ENCODE data around the gene CHRM2. TPM values are rescaled to one million over a fixed set of nuclear protein-coding genes. Genes with fewer than 3 reads are reported as not detected.

The CHRM2 gene
- total RNA-seq, 1 experiment from 2014 or later = not detected

DNA sequence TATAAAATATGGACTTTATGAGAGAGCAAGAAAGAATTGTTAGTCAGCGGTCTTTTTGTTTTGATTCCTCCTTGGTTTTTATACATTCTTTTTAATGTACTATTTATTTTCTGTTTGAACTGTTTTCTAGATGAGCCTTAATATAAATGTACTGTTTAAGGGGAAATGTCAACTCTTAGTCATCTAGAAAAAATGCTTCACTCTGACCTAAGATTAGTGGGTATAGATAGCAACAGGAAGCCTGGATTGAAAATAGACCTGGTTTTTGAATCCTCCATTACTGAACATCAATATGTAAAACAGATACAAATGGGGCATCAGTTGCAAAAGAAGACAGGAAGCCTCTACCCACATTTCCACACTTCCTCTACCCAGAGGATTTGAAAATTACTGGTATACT lies 87.8 kb downstream of the CHRM2 start:
- Histone ChIP-seq H3K14ac (ENCODE audit: insufficient read depth, low read length) (no peak overlapping the region), H3K4me2 (ENCODE audit: insufficient read depth, insufficient read length, low read length) (no peak overlapping the region), H3T11ph (ENCODE audit: low read length) (no peak overlapping the region), H3K23me2 (ENCODE audit: insufficient read length, low read depth, low read length, poor library complexity, severe bottlenecking) (no peaks in the 10 kb centered on the region), H3K79me2 (ENCODE audit: insufficient read depth, low read length) (no peaks in the 10 kb centered on the region), H2AK5ac (ENCODE audit: insufficient read length, low read length) (no peak overlapping the region), H2BK5ac (ENCODE audit: insufficient read length, low read length) (no peak overlapping the region), H2AFZ (ENCODE audit: low read length) (no peak overlapping the region), H3K4ac (ENCODE audit: low read depth, low read length) (no peak overlapping the region), H2BK20ac (ENCODE audit: low read depth, low read length, poor library complexity, severe bottlenecking) (no peak overlapping the region), H4K8ac (replicated peaks; ENCODE audit: insufficient read length, low read depth, low read length) (no peak overlapping the region), H3K9ac (ENCODE audit: extremely low read depth, insufficient read length, low read length) (no peak overlapping the region), H3K18ac (ENCODE audit: insufficient read length, low read depth, low read length) (no peak overlapping the region), H3K9me3 (ENCODE audit: control insufficient read depth, low read depth, low read length) (no peaks in the 10 kb centered on the region), H3K27me3 (ENCODE audit: insufficient read depth, low read length) (no peaks in the 10 kb centered on the region), H3K79me1 (ENCODE audit: insufficient read depth, low read depth, low read length, poor library complexity, severe bottlenecking) (no peaks in the 10 kb centered on the region), H4K5ac (ENCODE audit: insufficient read length, low read depth, low read length) (no peak overlapping the region), H4K91ac (ENCODE audit: insufficient read length, low read depth, low read length) (no peak overlapping the region), H2BK15ac (ENCODE audit: low read depth, low read length) (no peak overlapping the region), H3K23ac (ENCODE audit: insufficient read length, low read depth, low read length) (no peak overlapping the region), H2BK12ac (ENCODE audit: insufficient read length, low read depth, low read length) (no peak overlapping the region), H3K27ac (ENCODE audit: insufficient read length, low read depth, low read length) (no peak overlapping the region), H2BK120ac (ENCODE audit: low read depth, low read length, poor library complexity, severe bottlenecking) (no peak overlapping the region), H3K4me1 (ENCODE audit: insufficient read depth, low read length) (no peaks in the 10 kb centered on the region; the same call in 1 of the 2 replicates), H4K20me1 (ENCODE audit: control insufficient read depth, insufficient read depth, insufficient read length) (no peaks in the 10 kb centered on the region), H3K56ac (ENCODE audit: insufficient read length, low read depth, low read length) (no peak overlapping the region)
- Mint-ChIP-seq H3K9me3 (0 out of 5 replicates have a peak, but pooled peaks cover 0 to 2% of the 10 kb centered on the region in 2 experiments), H3K27ac (no peak overlapping the region), H3K27me3 (ENCODE audit: low read depth) (no peaks in the 10 kb centered on the region), H3K36me3 (ENCODE audit: insufficient read depth in 1 of 3, low read depth in 3 of 3) (no peaks in the 10 kb centered on the region), H3K4me3 (no peak overlapping the region), H3K4me1 (no peaks in the 10 kb centered on the region)
- no peak for TF ChIP-seq CTCF (conservative IDR thresholded peaks at IDR 0.05)
- WGBS (ENCODE audit: extremely low coverage, insufficient read length, low lambda C conversion rate) = no CpG with 5 or more reads among the region's 1 CpG
- DNase-seq = no peak
